ENCODE results near the gene CCDC197.

The CCDC197 gene

GRCh38 chr14:93986955-93987354, 10.1 kb upstream of the CCDC197 start:
- Histone ChIP-seq H3K27me3 (peaks cover 0 to 16% (median 9%) of the 10 kb centered on the region in 11 experiments; a peak in 15 of 22 replicates), H3K27ac (no peak overlapping the region), H3K9me3 (replicated peaks in 1 of 11) (peaks cover 0 to 10% (median 0%) of the 10 kb centered on the region in 11 experiments; a peak in 3 of 22 replicates), H3K36me3 (no peaks in the 10 kb centered on the region), H3K4me2 (peak overlapping the region in 2 of 11 experiments; percentile 28 to 35; a peak in 3 of 22 replicates), H4K20me1 (peaks cover 0 to 14% (median 0%) of the 10 kb centered on the region in 11 experiments; a peak in 1 of 22 replicates), H3K4me1 (peaks cover 0 to 25% (median 7%) of the 10 kb centered on the region in 10 experiments; a peak in 8 of 20 replicates), H3K9ac (no peak overlapping the region), H3K4me3 (no peak overlapping the region)
- no peak for TF ChIP-seq Cebpa-rat (IDR thresholded peaks at IDR 0.05)

GRCh38 chr14:93987376-93987775, 9.7 kb upstream of the CCDC197 start:
- H3K27ac ChIP-seq, result no peak overlapping the region
- no peak for TF ChIP-seq Cebpa-rat (IDR thresholded peaks at IDR 0.05)
- H3K36me3 ChIP-seq, result no peaks in the 10 kb centered on the region
- H3K4me2 ChIP-seq, result peak overlapping the region in 2 of 11 experiments; percentile 28 to 35; a peak in 1 of 22 replicates
- no peak overlapping the region for H3K9ac ChIP-seq
- no peak overlapping the region for H3K4me3 ChIP-seq
- H4K20me1 ChIP-seq, result peaks cover 0 to 14% (median 0%) of the 10 kb centered on the region in 11 experiments; a peak in 3 of 22 replicates
- H3K4me1 ChIP-seq, result peaks cover 0 to 25% (median 6%) of the 10 kb centered on the region in 10 experiments; a peak in 8 of 20 replicates
- H3K27me3 ChIP-seq, result peaks cover 0 to 12% (median 5%) of the 10 kb centered on the region in 11 experiments; a peak in 12 of 22 replicates
- peaks cover 0 to 10% (median 0%) of the 10 kb centered on the region in 11 experiments; a peak in 3 of 22 replicates for H3K9me3 ChIP-seq (replicated peaks in 1 of 11)

GRCh38 chr14:93987815-93988476, 9.2 kb upstream of the CCDC197 start:
- no peak overlapping the region for H3K9ac ChIP-seq
- H3K27ac ChIP-seq, result no peak overlapping the region
- peaks cover 0 to 6% (median 0%) of the 10 kb centered on the region in 11 experiments; a peak in 2 of 22 replicates for H3K9me3 ChIP-seq (replicated peaks in 1 of 11)
- no peaks in the 10 kb centered on the region for H3K36me3 ChIP-seq
- peaks cover 0 to 25% (median 4%) of the 10 kb centered on the region in 10 experiments; a peak in 8 of 20 replicates for H3K4me1 ChIP-seq
- peaks cover 0 to 10% (median 0%) of the 10 kb centered on the region in 11 experiments; a peak in 4 of 22 replicates for H3K27me3 ChIP-seq
- no peak overlapping the region for H3K4me3 ChIP-seq
- peaks cover 0 to 14% (median 0%) of the 10 kb centered on the region in 11 experiments; a peak in 3 of 22 replicates for H4K20me1 ChIP-seq
- no peak for TF ChIP-seq Cebpa-rat (IDR thresholded peaks at IDR 0.05)
- no peak overlapping the region for H3K4me2 ChIP-seq

- Histone ChIP-seq H3K9me3 (replicated peaks in 1 of 11) (no peaks in the 10 kb centered on the region), H3K27ac (peak overlapping the region in 1 of 11 experiments; percentile 36; a peak in 2 of 22 replicates), H3K4me3 (no peak overlapping the region), H3K36me3 (no peaks in the 10 kb centered on the region), H3K9ac (no peak overlapping the region), H3K4me2 (peak overlapping the region in 5 of 11 experiments; percentile 18 to 52 (median 38); a peak in 6 of 22 replicates), H4K20me1 (peaks cover 0 to 9% (median 0%) of the 10 kb centered on the region in 11 experiments; a peak in 3 of 22 replicates), H3K27me3 (peaks cover 0 to 10% (median 0%) of the 10 kb centered on the region in 11 experiments; a peak in 5 of 22 replicates), H3K4me1 (peaks cover 0 to 25% (median 4%) of the 10 kb centered on the region in 10 experiments; a peak in 8 of 20 replicates)
- TF ChIP-seq Cebpa-rat (IDR thresholded peaks at IDR 0.05), result no peak
These were observed 7.2 kb upstream of the CCDC197 start for GRCh38 chr14:93989939-93990338.

GRCh38 chr14:93991212-93991611, 5.9 kb upstream of the CCDC197 start:
- no peaks in the 10 kb centered on the region for H3K9me3 ChIP-seq (replicated peaks in 1 of 11)
- H3K4me2 ChIP-seq, result no peak overlapping the region
- H3K9ac ChIP-seq, result no peak overlapping the region
- peaks cover 0 to 25% (median 4%) of the 10 kb centered on the region in 10 experiments; a peak in 8 of 20 replicates for H3K4me1 ChIP-seq
- no peak for TF ChIP-seq Cebpa-rat (IDR thresholded peaks at IDR 0.05)
- no peaks in the 10 kb centered on the region for H3K36me3 ChIP-seq
- peaks cover 0 to 9% (median 0%) of the 10 kb centered on the region in 11 experiments; a peak in 3 of 22 replicates for H4K20me1 ChIP-seq
- H3K27me3 ChIP-seq, result peaks cover 0 to 18% (median 9%) of the 10 kb centered on the region in 11 experiments; a peak in 14 of 22 replicates
- H3K4me3 ChIP-seq, result no peak overlapping the region
- no peak overlapping the region for H3K27ac ChIP-seq

- H3K9me3 ChIP-seq (replicated peaks in 1 of 11), result no peaks in the 10 kb centered on the region
- no peak overlapping the region for H3K9ac ChIP-seq
- no peak overlapping the region for H3K4me2 ChIP-seq
- H3K4me3 ChIP-seq, result no peak overlapping the region
- no peak for TF ChIP-seq Cebpa-rat (IDR thresholded peaks at IDR 0.05)
- peaks cover 0 to 18% (median 7%) of the 10 kb centered on the region in 11 experiments; a peak in 14 of 22 replicates for H3K27me3 ChIP-seq
- H3K36me3 ChIP-seq, result no peaks in the 10 kb centered on the region
- no peak overlapping the region for H3K27ac ChIP-seq
- peaks cover 0 to 25% (median 7%) of the 10 kb centered on the region in 10 experiments; a peak in 11 of 20 replicates for H3K4me1 ChIP-seq
- H4K20me1 ChIP-seq, result peaks cover 0 to 9% (median 0%) of the 10 kb centered on the region in 11 experiments; a peak in 3 of 22 replicates
These were observed 5.5 kb upstream of the CCDC197 start for GRCh38 chr14:93991649-93992048.

- H3K9me3 ChIP-seq (replicated peaks in 1 of 11), result no peaks in the 10 kb centered on the region
- no peak overlapping the region for H3K27ac ChIP-seq
- H3K4me2 ChIP-seq, result no peak overlapping the region
- peaks cover 0 to 12% (median 6%) of the 10 kb centered on the region in 11 experiments; a peak in 13 of 22 replicates for H3K27me3 ChIP-seq
- no peak for TF ChIP-seq Cebpa-rat (IDR thresholded peaks at IDR 0.05)
- H3K4me1 ChIP-seq, result peaks cover 0 to 18% (median 9%) of the 10 kb centered on the region in 10 experiments; a peak in 11 of 20 replicates
- no peak overlapping the region for H3K4me3 ChIP-seq
- H4K20me1 ChIP-seq, result no peaks in the 10 kb centered on the region; a peak in 3 of 22 replicates
- H3K9ac ChIP-seq, result no peak overlapping the region
- no peaks in the 10 kb centered on the region for H3K36me3 ChIP-seq
These were observed 3.7 kb upstream of the CCDC197 start for GRCh38 chr14:93993382-93993781.

- Histone ChIP-seq H3K4me2 (no peak overlapping the region), H3K4me3 (no peak overlapping the region), H3K27me3 (peaks cover 0 to 12% (median 6%) of the 10 kb centered on the region in 11 experiments; a peak in 13 of 22 replicates), H3K36me3 (no peaks in the 10 kb centered on the region), H3K9ac (no peak overlapping the region), H3K9me3 (replicated peaks in 1 of 11) (no peaks in the 10 kb centered on the region), H3K4me1 (peaks cover 0 to 14% (median 5%) of the 10 kb centered on the region in 10 experiments; a peak in 10 of 20 replicates), H4K20me1 (no peaks in the 10 kb centered on the region; a peak in 4 of 22 replicates), H3K27ac (no peak overlapping the region)
- no peak for TF ChIP-seq Cebpa-rat (IDR thresholded peaks at IDR 0.05)
These were observed 2.0 kb upstream of the CCDC197 start for GRCh38 chr14:93994919-93995682.
